Vagina (tissue), 2 donors: ENCODE data around the gene C16orf74. TPM values are rescaled to one million over a fixed set of nuclear protein-coding genes. Genes with fewer than 3 reads are reported as not detected.

ENCODE experiments used
- DNase-seq, 2 donors: peaks; one replicate each; pipeline ENCODE4 v3.0.0-alpha.2; 2017; ENCODE audit errors: extremely low spot score in 2 of 2
- H3K27ac ChIP-seq: fragments of 200-600 bp; sonication (generic); one replicate; pipeline ENCODE4 v1.5.1; 2019
- H3K27me3 ChIP-seq: fragments of 200-600 bp; sonication (generic); one replicate; pipeline ENCODE4 v1.5.1; 2019
- H3K36me3 ChIP-seq, 2 donors: fragments of 200-600 bp; sonication (generic); one replicate each; pipeline ENCODE4 v1.5.1; 2017 to 2019
- H3K4me1 ChIP-seq: fragments of 200-600 bp; sonication (generic); one replicate; pipeline ENCODE4 v1.5.1; 2019
- H3K4me3 ChIP-seq, 2 donors: fragments of 200-600 bp; sonication (generic); 1 replicate in 1 of 2; 2 replicates in 1 of 2; pipeline ENCODE4 v1.5.1; 2016 to 2019
- H3K9me3 ChIP-seq: fragments of 200-600 bp; sonication (generic); one replicate; pipeline ENCODE4 v1.5.1; 2019
- CTCF ChIP-seq, 3 experiments: fragments of 450-650 bp in 2 of 3; fragments of 200-600 bp in 1 of 3; sonication (generic) in 1 of 3; IDR thresholded peaks; one replicate each; pipeline ENCODE4 v1.5.1; 2017 to 2019; ENCODE audit warnings: antibody characterized with exemption in 3 of 3, mild to moderate bottlenecking in 2 of 3, moderate library complexity in 2 of 3
- POLR2A ChIP-seq, 2 donors: fragments of 450-650 bp; IDR thresholded peaks; one replicate each; pipeline ENCODE4 v1.6.1; 2017; ENCODE audit warnings: antibody characterized with exemption in 2 of 2, mild to moderate bottlenecking in 2 of 2, moderate library complexity in 2 of 2
- POLR2AphosphoS5 ChIP-seq, 2 donors: sonication (generic); formaldehyde crosslinking; IDR thresholded peaks; one replicate each; pipeline ENCODE4 v1.9.0; 2017; ENCODE audit warnings: antibody characterized with exemption in 2 of 2, mild to moderate bottlenecking in 2 of 2, low read depth in 1 of 2; ENCODE audit not compliant: insufficient read depth in 1 of 2
- intact Hi-C: fragments of 100-400 bp; cut with DNase I; formaldehyde crosslinking; loops from one replicate; pipeline ENCODE4 v1.15.1; 2023
- total RNA-seq: library from RNA; depleted of rRNA; stranded (reverse); fragments of >200 nt; gene quantifications from one replicate; pipeline ENCODE4 v1.2.3, GENCODE V29; 2016

Gene C16orf74
- total RNA-seq, 1 donor from 2014 or later, result 18.2 TPM

- Histone ChIP-seq H3K27ac (no peak overlapping the region), H3K4me1 (no peaks in the 10 kb centered on the region), H3K27me3 (no peaks in the 10 kb centered on the region), H3K9me3 (no peaks in the 10 kb centered on the region), H3K36me3 (peaks cover 0 to 33% of the 10 kb centered on the region in 2 donors), H3K4me3 (no peak overlapping the region)
- no peak for TF ChIP-seq POLR2AphosphoS5 (IDR thresholded peaks at IDR 0.05; ENCODE audit: insufficient read depth in 1 of 2, low read depth in 1 of 2)
- TF ChIP-seq POLR2A (IDR thresholded peaks at IDR 0.05), result no peak
- TF ChIP-seq CTCF (IDR thresholded peaks at IDR 0.05), result no peak
- intact Hi-C loops, result no loop called here
- DNase-seq, result no peak
Observed at GRCh38 chr16:85674828-85675227, 76.1 kb downstream of the C16orf74 start.

GRCh38 chr16:85674418-85674755 is 76.5 kb downstream of the C16orf74 start:
- H3K4me1 ChIP-seq, result no peaks in the 10 kb centered on the region
- H3K36me3 ChIP-seq, result peaks cover 0 to 38% of the 10 kb centered on the region in 2 donors
- H3K4me3 ChIP-seq, result no peak overlapping the region
- no peak overlapping the region for H3K27ac ChIP-seq
- no peak for TF ChIP-seq POLR2A (IDR thresholded peaks at IDR 0.05)
- no peak for TF ChIP-seq POLR2AphosphoS5 (IDR thresholded peaks at IDR 0.05; ENCODE audit: insufficient read depth in 1 of 2, low read depth in 1 of 2)
- TF ChIP-seq CTCF (IDR thresholded peaks at IDR 0.05), result no peak
- intact Hi-C loops, result no loop called here
- no peaks in the 10 kb centered on the region for H3K27me3 ChIP-seq
- H3K9me3 ChIP-seq, result no peaks in the 10 kb centered on the region
- no peak for DNase-seq

GRCh38 chr16:85673529-85674417 is 77.1 kb downstream of the C16orf74 start:
- intact Hi-C loops, result no loop called here
- Histone ChIP-seq H3K36me3 (peaks cover 0 to 44% of the 10 kb centered on the region in 2 donors), H3K27ac (no peak overlapping the region), H3K4me3 (no peak overlapping the region), H3K4me1 (no peaks in the 10 kb centered on the region), H3K27me3 (no peaks in the 10 kb centered on the region), H3K9me3 (no peaks in the 10 kb centered on the region)
- TF ChIP-seq POLR2AphosphoS5 (IDR thresholded peaks at IDR 0.05; ENCODE audit: insufficient read depth in 1 of 2, low read depth in 1 of 2) (no peak), CTCF (IDR thresholded peaks at IDR 0.05) (no peak), POLR2A (IDR thresholded peaks at IDR 0.05) (no peak)
- DNase-seq, result no peak

- no peak for DNase-seq
- H3K36me3 ChIP-seq, result peaks cover 0 to 72% of the 10 kb centered on the region in 2 donors
- H3K4me3 ChIP-seq, result no peak overlapping the region
- TF ChIP-seq CTCF (IDR thresholded peaks at IDR 0.05), result no peak
- TF ChIP-seq POLR2AphosphoS5 (IDR thresholded peaks at IDR 0.05; ENCODE audit: insufficient read depth in 1 of 2, low read depth in 1 of 2), result no peak
- no peak for TF ChIP-seq POLR2A (IDR thresholded peaks at IDR 0.05)
- H3K27me3 ChIP-seq, result no peaks in the 10 kb centered on the region
- H3K27ac ChIP-seq, result no peak overlapping the region
- intact Hi-C loops, result no loop called here
- H3K4me1 ChIP-seq, result no peaks in the 10 kb centered on the region
- no peaks in the 10 kb centered on the region for H3K9me3 ChIP-seq
Observed at GRCh38 chr16:85670840-85671239, 80.1 kb downstream of the C16orf74 start.
